Mesenchymal stem cell (in vitro differentiated cells and primary cell): ENCODE measurements around the gene GOLIM4.

Experiments
- DNase-seq: peaks from one replicate; pipeline ENCODE4 v3.0.0-alpha.2; 2013
- H2AFZ ChIP-seq: one replicate; pipeline ENCODE4 v1.6.1; 2013; ENCODE audit warnings: low read depth, mild to moderate bottlenecking, control low read depth, inconsistent platforms, low read length, moderate library complexity
- H2AK5ac ChIP-seq: 2 replicates; pipeline ENCODE4 v1.6.1; 2013; ENCODE audit warnings: low read length, moderate library complexity, mild to moderate bottlenecking, inconsistent platforms; ENCODE audit not compliant: severe bottlenecking
- H2BK120ac ChIP-seq: one replicate; pipeline ENCODE4 v1.6.1; 2013; ENCODE audit warnings: low read depth, mild to moderate bottlenecking, inconsistent platforms, low read length, moderate library complexity
- H2BK12ac ChIP-seq, 2 experiments: one replicate each; pipeline ENCODE4 v1.6.1; 2013; ENCODE audit warnings: inconsistent platforms in 2 of 2, low read length in 2 of 2, mild to moderate bottlenecking in 2 of 2, moderate library complexity in 2 of 2, control low read depth in 1 of 2
- H2BK15ac ChIP-seq: one replicate; pipeline ENCODE4 v1.6.1; 2013; ENCODE audit warnings: mild to moderate bottlenecking, low read depth, inconsistent platforms; ENCODE audit not compliant: poor library complexity, severe bottlenecking
- H2BK5ac ChIP-seq: 2 replicates; pipeline ENCODE4 v1.6.1; 2013; ENCODE audit warnings: low read depth, mild to moderate bottlenecking, low read length, control low read depth, inconsistent platforms; ENCODE audit not compliant: poor library complexity, severe bottlenecking
- H3K14ac ChIP-seq, 2 experiments: one replicate each; pipeline ENCODE4 v1.6.1; 2013; ENCODE audit warnings: inconsistent platforms in 2 of 2, low read length in 2 of 2, control low read depth in 1 of 2, mild to moderate bottlenecking in 1 of 2, moderate library complexity in 1 of 2
- H3K18ac ChIP-seq, 2 experiments: one replicate each; pipeline ENCODE4 v1.6.1; 2013; ENCODE audit warnings: inconsistent platforms in 2 of 2, low read length in 2 of 2, control low read depth in 1 of 2, low read depth in 1 of 2, mild to moderate bottlenecking in 1 of 2
- H3K23ac ChIP-seq, 2 experiments: one replicate each; pipeline ENCODE4 v1.6.1; 2013; ENCODE audit warnings: inconsistent platforms in 2 of 2, low read length in 2 of 2, mild to moderate bottlenecking in 2 of 2, moderate library complexity in 2 of 2, control low read depth in 1 of 2
- H3K27ac ChIP-seq: 2 replicates; pipeline ENCODE4 v1.5.1; 2013; ENCODE audit warnings: mild to moderate bottlenecking, moderate library complexity, low read length, control low read depth, inconsistent platforms; ENCODE audit not compliant: poor library complexity, severe bottlenecking
- H3K27me3 ChIP-seq, 2 experiments: 2 replicates each; pipeline versions ENCODE4 v1.6.1 to v1.7.0; 2013; ENCODE audit warnings: low read length in 2 of 2, mild to moderate bottlenecking in 2 of 2, moderate library complexity in 2 of 2, control low read depth in 1 of 2, inconsistent platforms in 1 of 2; ENCODE audit not compliant: control insufficient read depth in 1 of 2, insufficient read depth in 1 of 2
- H3K36me3 ChIP-seq, 2 experiments: 2 replicates each; pipeline versions ENCODE4 v1.6.1 to v1.7.0; 2013; ENCODE audit warnings: low read length in 2 of 2, control low read depth in 1 of 2, inconsistent platforms in 1 of 2, low read depth in 1 of 2, mild to moderate bottlenecking in 1 of 2; ENCODE audit not compliant: insufficient read depth in 2 of 2, control insufficient read depth in 1 of 2
- H3K4ac ChIP-seq, 2 experiments: one replicate each; pipeline ENCODE4 v1.6.1; 2013; ENCODE audit warnings: inconsistent platforms in 2 of 2, low read length in 2 of 2, mild to moderate bottlenecking in 2 of 2, moderate library complexity in 2 of 2, control low read depth in 1 of 2, low read depth in 1 of 2
- H3K4me1 ChIP-seq: 2 replicates; pipeline ENCODE4 v1.6.1; 2013; ENCODE audit warnings: low read depth, low read length, control low read depth; ENCODE audit not compliant: control insufficient read depth, insufficient read depth
- H3K4me2 ChIP-seq: 2 replicates; pipeline ENCODE4 v1.6.1; 2013; ENCODE audit warnings: low read length, mild to moderate bottlenecking, inconsistent platforms; ENCODE audit not compliant: poor library complexity, severe bottlenecking
- H3K4me3 ChIP-seq, 2 experiments: 2 replicates each; pipeline versions ENCODE4 v1.5.1 to v1.7.0; 2013; ENCODE audit warnings: low read length in 2 of 2, mild to moderate bottlenecking in 2 of 2, control low read depth in 1 of 2, low read depth in 1 of 2; ENCODE audit not compliant: insufficient read depth in 1 of 2
- H3K79me1 ChIP-seq: replicated peaks from 2 replicates; pipeline ENCODE4 v1.6.1; 2013; ENCODE audit warnings: mild to moderate bottlenecking, control low read depth, low read length, inconsistent platforms; ENCODE audit not compliant: poor library complexity, severe bottlenecking
- H3K9ac ChIP-seq: 2 replicates; pipeline ENCODE4 v1.7.0; 2013; ENCODE audit warnings: mild to moderate bottlenecking, low read length, moderate library complexity
- H3K9me3 ChIP-seq: 2 replicates; pipeline ENCODE4 v1.7.0; 2013; ENCODE audit warnings: mild to moderate bottlenecking, low read length; ENCODE audit not compliant: control insufficient read depth
- H4K8ac ChIP-seq: one replicate; pipeline ENCODE4 v1.6.1; 2013; ENCODE audit warnings: inconsistent platforms, mild to moderate bottlenecking, low read length, moderate library complexity
- H4K91ac ChIP-seq: one replicate; pipeline ENCODE4 v1.6.1; 2013; ENCODE audit warnings: mild to moderate bottlenecking, low read length, inconsistent platforms
- whole genome bisulfite sequencing: methylation state at CpG from one replicate; pipeline ENCODE4 v1.1.7; 2013; ENCODE audit warnings: mixed read lengths; 5-methylcytosine and 5-hydroxymethylcytosine counted together

The GOLIM4 gene

GRCh38 chr3:168070919-168071318 lies 24.8 kb downstream of the GOLIM4 start:
- no peak overlapping the region for H2BK15ac ChIP-seq
- WGBS, result 68% methylated on average over 2 of the region's 2 CpGs
- no peak overlapping the region for H2AK5ac ChIP-seq
- no peaks in the 10 kb centered on the region for H3K9me3 ChIP-seq
- no peak overlapping the region for H3K4ac ChIP-seq
- H3K27me3 ChIP-seq, result no peaks in the 10 kb centered on the region
- no peak overlapping the region for H2BK120ac ChIP-seq
- H4K8ac ChIP-seq, result no peak overlapping the region
- H3K27ac ChIP-seq, result peak overlapping the region; percentile 9
- H3K18ac ChIP-seq, result no peak overlapping the region
- H2BK12ac ChIP-seq, result peak overlapping the region in 1 of 2 experiments; percentile 23
- H3K4me3 ChIP-seq, result no peak overlapping the region
- no peak overlapping the region for H3K4me2 ChIP-seq
- H3K23ac ChIP-seq, result no peak overlapping the region
- H2BK5ac ChIP-seq, result no peak overlapping the region
- H3K36me3 ChIP-seq, result no peaks in the 10 kb centered on the region
- peak overlapping the region; percentile 67 for H3K9ac ChIP-seq
- no peak overlapping the region for H2AFZ ChIP-seq
- H4K91ac ChIP-seq, result no peak overlapping the region
- DNase-seq, result no peak
- H3K79me1 ChIP-seq, result peaks cover 9% of the 10 kb centered on the region
- H3K4me1 ChIP-seq, result no peaks in the 10 kb centered on the region
- no peak overlapping the region for H3K14ac ChIP-seq

GRCh38 chr3:168068346-168068745 lies 27.4 kb downstream of the GOLIM4 start:
- Histone ChIP-seq H3K4me1 (no peaks in the 10 kb centered on the region), H2BK15ac (no peak overlapping the region), H3K4me2 (no peak overlapping the region), H2BK120ac (no peak overlapping the region), H2BK12ac (no peak overlapping the region), H3K27me3 (no peaks in the 10 kb centered on the region), H3K23ac (no peak overlapping the region), H3K4ac (no peak overlapping the region), H3K4me3 (no peak overlapping the region), H4K91ac (no peak overlapping the region), H3K79me1 (peaks cover 9% of the 10 kb centered on the region), H3K36me3 (no peaks in the 10 kb centered on the region), H2BK5ac (no peak overlapping the region), H4K8ac (no peak overlapping the region), H3K18ac (no peak overlapping the region), H2AFZ (no peak overlapping the region), H3K9ac (no peak overlapping the region), H3K9me3 (no peaks in the 10 kb centered on the region), H2AK5ac (no peak overlapping the region), H3K27ac (no peak overlapping the region), H3K14ac (no peak overlapping the region)
- no peak for DNase-seq
- WGBS, result no CpG with 5 or more reads among the region's 2 CpGs

GRCh38 chr3:168066882-168067281 lies 28.8 kb downstream of the GOLIM4 start:
- H3K27ac ChIP-seq, result no peak overlapping the region
- no peaks in the 10 kb centered on the region for H3K9me3 ChIP-seq
- H3K4ac ChIP-seq, result no peak overlapping the region
- no peak overlapping the region for H4K91ac ChIP-seq
- no peak overlapping the region for H2BK5ac ChIP-seq
- peaks cover 8% of the 10 kb centered on the region for H3K79me1 ChIP-seq
- H2BK12ac ChIP-seq, result no peak overlapping the region
- H3K36me3 ChIP-seq, result no peaks in the 10 kb centered on the region
- H2BK120ac ChIP-seq, result no peak overlapping the region
- no peak overlapping the region for H3K4me2 ChIP-seq
- H3K23ac ChIP-seq, result no peak overlapping the region
- no peaks in the 10 kb centered on the region for H3K4me1 ChIP-seq
- no peak overlapping the region for H2AFZ ChIP-seq
- peak overlapping the region; percentile 44 for H3K9ac ChIP-seq
- DNase-seq, result no peak
- no peak overlapping the region for H3K14ac ChIP-seq
- peak overlapping the region in 1 of 2 experiments; percentile 42 for H3K4me3 ChIP-seq
- H3K27me3 ChIP-seq, result no peaks in the 10 kb centered on the region
- no peak overlapping the region for H4K8ac ChIP-seq
- H3K18ac ChIP-seq, result no peak overlapping the region
- H2AK5ac ChIP-seq, result no peak overlapping the region
- H2BK15ac ChIP-seq, result no peak overlapping the region

- Histone ChIP-seq H4K91ac (no peak overlapping the region), H2BK5ac (no peak overlapping the region), H3K36me3 (no peaks in the 10 kb centered on the region), H3K4ac (no peak overlapping the region), H2BK120ac (no peak overlapping the region), H3K4me1 (no peaks in the 10 kb centered on the region), H3K14ac (no peak overlapping the region), H3K18ac (no peak overlapping the region), H2BK12ac (no peak overlapping the region), H3K9me3 (no peaks in the 10 kb centered on the region), H3K4me2 (no peak overlapping the region), H3K9ac (peak overlapping the region; percentile 48), H3K27me3 (no peaks in the 10 kb centered on the region), H3K79me1 (peaks cover 7% of the 10 kb centered on the region), H2AK5ac (no peak overlapping the region), H3K23ac (no peak overlapping the region), H2BK15ac (no peak overlapping the region), H2AFZ (no peak overlapping the region), H3K27ac (no peak overlapping the region), H4K8ac (no peak overlapping the region), H3K4me3 (no peak overlapping the region)
- no peak for DNase-seq
Observed at GRCh38 chr3:168065569-168065968, 30.2 kb downstream of the GOLIM4 start.
